Panc1 (cell line): ENCODE results near the gene YTHDF1. TPM values are rescaled to one million over a fixed set of nuclear protein-coding genes. Genes with fewer than 3 reads are reported as not detected.

ENCODE experiments used
- ATAC-seq: fragments of 200-7000 bp; cut with Tn5 transposase; 2 replicates; pipeline ENCODE4 v1.9.1; 2020; ENCODE audit warnings: mild to moderate bottlenecking, moderate library complexity
- BruUV-seq: library from RNA; stranded (reverse); fragments of 400-500 nt; replicated peaks from 2 replicates; lab custom pipeline; 2021; lab: Mats Ljungman, UMichigan
- CTCF ChIA-PET: fragments of 300-600 bp; sonication (Branson Sonifier 250); formaldehyde crosslinking; loops from one replicate; lab custom pipeline; 2022; ENCODE audit warnings: antibody characterized with exemption; lab: Charles Lee
- POLR2A ChIA-PET: fragments of 300-600 bp; sonication (Branson Sonifier 250); formaldehyde crosslinking; loops from one replicate; lab custom pipeline; 2022; ENCODE audit warnings: antibody characterized with exemption; lab: Charles Lee
- DNase-seq: peaks from one replicate; pipeline ENCODE4 v3.0.0-alpha.2; 2010; ENCODE audit warnings: low read depth, low spot score
- H3K27ac ChIP-seq: 2 replicates; pipeline ENCODE4 v1.5.1; 2011; ENCODE audit warnings: mild to moderate bottlenecking, low read length, inconsistent platforms
- H3K27me3 ChIP-seq: fragments of 200-500 bp; sonication (Bioruptor generic); 2 replicates; pipeline ENCODE4 v1.6.0; 2014; ENCODE audit warnings: low read length, inconsistent platforms; ENCODE audit not compliant: control insufficient read depth, insufficient read depth
- H3K36me3 ChIP-seq: fragments of 200-500 bp; sonication (Bioruptor generic); 2 replicates; pipeline ENCODE4 v1.5.1; 2014; ENCODE audit warnings: inconsistent platforms, mild to moderate bottlenecking, low read length, moderate library complexity; ENCODE audit not compliant: control insufficient read depth, insufficient read depth
- H3K4me1 ChIP-seq: 2 replicates; pipeline ENCODE4 v1.5.1; 2011; ENCODE audit warnings: inconsistent platforms, mild to moderate bottlenecking, low read length, moderate library complexity; ENCODE audit not compliant: control insufficient read depth, insufficient read depth
- H3K4me3 ChIP-seq, 2 experiments: 2 replicates each; pipeline ENCODE4 v1.5.1; 2011 to 2012; ENCODE audit warnings: low read depth in 2 of 2, low read length in 2 of 2, mild to moderate bottlenecking in 2 of 2, inconsistent platforms in 1 of 2, moderate library complexity in 1 of 2
- H3K9me3 ChIP-seq: fragments of 200-500 bp; sonication (Bioruptor generic); 2 replicates; pipeline ENCODE4 v1.5.1; 2014; ENCODE audit warnings: low read depth, mild to moderate bottlenecking, inconsistent platforms, low read length, moderate library complexity; ENCODE audit not compliant: control insufficient read depth, insufficient read depth
- CTCF ChIP-seq: fragments of 450-650 bp; IDR thresholded peaks from 2 replicates; pipeline ENCODE4 v1.5.1; 2017; ENCODE audit warnings: mild to moderate bottlenecking
- POLR2AphosphoS5 ChIP-seq: IDR thresholded peaks from 2 replicates; pipeline ENCODE4 v1.6.1; 2012; ENCODE audit warnings: mild to moderate bottlenecking, low read depth, low read length, moderate library complexity
- REST ChIP-seq, 2 experiments: IDR thresholded peaks; 2 replicates each; pipeline ENCODE4 v1.6.1; 2011 to 2012; ENCODE audit warnings: low read depth in 2 of 2, control low read depth in 1 of 2, low read length in 1 of 2, mild to moderate bottlenecking in 1 of 2, moderate library complexity in 1 of 2; ENCODE audit not compliant: insufficient read depth in 1 of 2
- SIN3A ChIP-seq: IDR thresholded peaks from 2 replicates; pipeline ENCODE4 v1.6.1; 2012; ENCODE audit warnings: low read depth, mild to moderate bottlenecking, low read length, moderate library complexity, borderline replicate concordance; ENCODE audit not compliant: insufficient read depth
- TCF7L2 ChIP-seq: IDR thresholded peaks from 2 replicates; pipeline ENCODE4 v1.6.1; 2011; ENCODE audit warnings: mild to moderate bottlenecking, low read depth, low read length, inconsistent platforms
- in situ Hi-C: cut with HindIII; loops from 2 replicates; pipeline ENCODE4 v1.10.0; 2016; ENCODE audit warnings: low sequenced_read_pairs, low pct_unique_long_range_greater_than_20kb
- intact Hi-C: fragments of 100-400 bp; cut with micrococcal nuclease; formaldehyde crosslinking; loops from one replicate; pipeline ENCODE4 v1.10.0; 2022; ENCODE audit not compliant: unreplicated experiment
- total RNA-seq: library from RNA; stranded (reverse); gene quantifications from one replicate; pipeline ENCODE4 v1.2.1, GENCODE V29; 2021; ENCODE audit not compliant: unreplicated experiment

Gene YTHDF1
- total RNA-seq, 1 experiment from 2014 or later: 43.0 TPM

DNA sequence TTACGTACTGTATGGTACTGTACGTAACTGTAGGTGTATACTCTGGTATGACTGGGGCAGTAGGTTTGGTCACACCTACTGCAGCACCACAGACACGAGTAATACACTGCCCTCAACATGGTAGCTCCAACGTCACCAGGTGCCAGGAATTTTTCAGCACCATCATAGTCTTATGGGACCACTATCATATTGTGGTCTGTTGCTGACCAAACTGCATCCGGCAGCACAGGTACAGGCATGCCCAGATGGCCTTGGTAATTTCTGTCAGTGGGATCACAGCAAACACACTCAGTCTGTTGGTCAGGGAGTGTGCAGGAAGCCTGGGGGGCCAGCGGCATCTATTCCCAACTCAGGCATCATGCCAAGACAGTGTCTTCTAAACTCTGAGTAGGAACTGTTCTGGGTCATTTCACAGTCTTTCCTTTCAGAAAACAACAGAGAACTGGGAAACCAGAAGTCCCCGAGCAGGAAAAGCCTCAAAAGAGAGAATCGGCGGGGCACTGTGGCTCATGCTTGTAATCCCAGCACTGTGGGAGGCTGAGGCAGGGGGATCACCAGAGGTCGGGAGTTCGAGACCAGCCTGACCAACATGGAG, 5.8 kb downstream of the YTHDF1 start:
- Histone ChIP-seq H3K36me3 (peaks cover 25% of the 10 kb centered on the region), H3K27ac (no peak overlapping the region), H3K4me3 (no peak overlapping the region), H3K27me3 (no peaks in the 10 kb centered on the region), H3K9me3 (no peaks in the 10 kb centered on the region), H3K4me1 (peaks cover 21% of the 10 kb centered on the region)
- ChIA-PET CTCF (no interaction called here), POLR2A (no interaction called here)
- no peak for ATAC-seq
- intact Hi-C loops: no loop called here
- in situ Hi-C loops: no loop called here
- DNase-seq: no peak
- no TSS peak for BruUV-seq
- no peak for TF ChIP-seq REST (IDR thresholded peaks at IDR 0.05; ENCODE audit: insufficient read depth in 1 of 2, low read depth in 2 of 2, low read length in 1 of 2)
- no peak for TF ChIP-seq SIN3A
- TF ChIP-seq CTCF: no peak
- TF ChIP-seq POLR2AphosphoS5: no peak
- no peak for TF ChIP-seq TCF7L2

DNA sequence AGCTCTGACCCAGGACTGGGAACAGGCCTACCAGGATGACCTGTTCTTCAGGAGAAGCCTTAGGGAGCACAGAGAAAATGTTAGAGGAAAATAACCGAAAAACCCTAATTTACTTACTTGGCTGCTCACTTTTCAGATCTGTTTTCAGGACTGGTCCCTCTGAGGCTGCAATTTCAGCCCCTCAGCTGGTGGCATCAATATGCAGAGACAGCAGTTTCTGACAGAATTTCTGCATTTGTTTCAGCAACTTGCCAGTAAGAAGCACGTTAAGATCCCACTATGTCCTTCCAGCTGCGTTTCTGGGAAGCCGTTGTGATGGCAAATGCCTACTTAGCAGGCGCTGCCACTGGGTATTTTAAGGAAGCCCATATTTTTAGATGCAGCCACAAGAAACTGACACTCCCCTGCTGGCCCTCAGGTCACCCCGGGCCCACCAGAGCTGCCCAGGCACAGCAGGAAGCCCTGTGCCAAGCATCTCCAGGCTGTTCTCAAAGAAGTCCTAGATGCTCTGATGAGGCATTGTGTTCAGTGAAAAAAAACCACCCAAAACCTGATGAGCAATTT, 7.5 kb downstream of the YTHDF1 start:
- Histone ChIP-seq H3K36me3 (peaks cover 21% of the 10 kb centered on the region; the same call in 1 of the 2 replicates), H3K27ac (no peak overlapping the region), H3K4me1 (peaks cover 12% of the 10 kb centered on the region; the same call in 1 of the 2 replicates), H3K27me3 (no peaks in the 10 kb centered on the region), H3K9me3 (no peaks in the 10 kb centered on the region), H3K4me3 (no peak overlapping the region)
- in situ Hi-C loops (no loop called here), intact Hi-C loops (no loop called here)
- DNase-seq: no peak
- ATAC-seq: no peak
- CTCF ChIA-PET: no interaction called here
- TF ChIP-seq TCF7L2 (no peak), POLR2AphosphoS5 (no peak), REST (IDR thresholded peaks at IDR 0.05; ENCODE audit: insufficient read depth in 1 of 2, low read depth in 2 of 2, low read length in 1 of 2) (no peak), SIN3A (no peak), CTCF (no peak)
- POLR2A ChIA-PET: no interaction called here
- BruUV-seq: no TSS peak
